ENCODE data around the gene TRIM32.
"Not testable (repeated sequence)": the region's sequence is repeated elsewhere in the genome, so short reads cannot be mapped to it uniquely, and the experiment has no call there.

Gene TRIM32

DNA sequence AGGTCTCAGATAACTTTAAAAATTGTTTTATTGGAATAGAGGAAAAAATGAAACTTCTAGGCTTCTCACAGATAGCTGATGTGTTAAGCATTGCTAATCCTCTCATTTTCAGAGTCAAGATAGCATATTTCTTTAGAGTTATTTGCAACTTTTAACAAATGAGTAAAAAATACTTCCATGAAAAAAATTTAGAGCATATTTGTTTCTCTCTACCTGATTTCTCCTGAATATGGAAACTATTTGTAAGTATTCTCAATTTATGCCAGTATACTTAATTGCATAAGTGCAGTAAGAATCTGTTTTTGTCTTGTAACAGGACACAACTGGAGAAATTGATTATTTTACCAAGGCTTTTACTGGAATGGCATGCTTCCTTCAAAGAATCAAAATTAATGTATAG lies 3.6 kb upstream of the TRIM32 start:
- no peak for DNase-seq

- no peak for DNase-seq
Observed at GRCh38 chr9:116685166-116685565, 1.9 kb upstream of the TRIM32 start.

DNA sequence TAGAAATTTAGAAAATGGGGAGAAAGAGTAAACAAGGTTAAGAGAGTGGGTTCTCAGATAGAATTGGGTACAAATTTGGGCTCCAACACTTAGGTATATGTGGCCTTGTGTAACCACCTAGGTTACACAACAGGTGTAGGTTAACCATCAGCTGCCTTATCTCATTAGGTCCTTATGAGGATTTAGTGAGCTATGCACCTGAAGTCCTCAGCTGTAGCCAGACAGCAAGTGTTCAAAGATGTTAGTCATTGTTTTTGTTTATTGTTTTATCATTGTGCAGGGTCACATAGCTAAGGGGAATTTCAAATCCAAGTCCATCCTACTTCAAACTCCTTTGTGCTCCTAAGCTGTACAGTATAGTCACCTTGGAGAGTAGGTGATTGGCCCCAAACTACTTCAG lies 970 bp upstream of the TRIM32 start:
- no peak for DNase-seq

DNA sequence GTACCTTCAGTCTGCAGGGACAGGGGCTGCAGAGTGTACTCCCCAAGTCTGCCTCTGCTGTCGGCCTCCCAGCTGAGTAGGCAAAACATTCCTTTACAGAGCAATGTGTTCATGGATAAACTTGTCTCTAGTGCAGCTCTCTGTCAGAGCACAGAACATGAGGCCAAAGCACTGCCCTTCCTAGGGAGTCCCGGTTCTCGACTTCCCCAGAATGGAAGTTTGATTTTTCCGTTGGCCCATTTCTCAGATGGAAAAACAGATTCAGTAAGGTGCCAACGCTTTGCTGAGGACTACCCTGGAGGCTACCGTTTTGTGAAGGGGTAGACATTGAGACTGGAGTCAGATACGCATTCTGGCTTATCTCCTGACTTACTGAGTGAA lies 422 bp upstream of the TRIM32 start:
- no peak for DNase-seq

DNA sequence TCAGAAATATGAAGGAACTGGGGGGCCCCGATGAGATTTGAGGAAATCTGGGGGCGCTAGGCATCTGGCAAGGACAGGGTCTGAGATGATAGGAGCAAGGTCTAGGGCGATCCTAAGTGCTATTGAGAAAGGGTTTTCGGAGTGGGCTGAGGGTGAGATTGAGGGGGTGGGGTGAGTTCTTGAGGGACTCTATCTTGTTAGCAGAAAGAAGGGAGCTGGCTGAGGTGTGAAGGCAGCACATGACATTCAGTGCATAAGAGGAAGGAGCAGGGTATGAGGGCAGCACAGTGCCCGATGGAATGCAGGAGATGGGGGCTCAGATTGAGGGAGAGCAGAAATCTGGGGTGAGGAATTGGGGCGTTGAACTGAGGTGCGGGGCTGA lies 640 bp downstream of the TRIM32 start:
- DNase-seq = peak; percentile 2

DNA sequence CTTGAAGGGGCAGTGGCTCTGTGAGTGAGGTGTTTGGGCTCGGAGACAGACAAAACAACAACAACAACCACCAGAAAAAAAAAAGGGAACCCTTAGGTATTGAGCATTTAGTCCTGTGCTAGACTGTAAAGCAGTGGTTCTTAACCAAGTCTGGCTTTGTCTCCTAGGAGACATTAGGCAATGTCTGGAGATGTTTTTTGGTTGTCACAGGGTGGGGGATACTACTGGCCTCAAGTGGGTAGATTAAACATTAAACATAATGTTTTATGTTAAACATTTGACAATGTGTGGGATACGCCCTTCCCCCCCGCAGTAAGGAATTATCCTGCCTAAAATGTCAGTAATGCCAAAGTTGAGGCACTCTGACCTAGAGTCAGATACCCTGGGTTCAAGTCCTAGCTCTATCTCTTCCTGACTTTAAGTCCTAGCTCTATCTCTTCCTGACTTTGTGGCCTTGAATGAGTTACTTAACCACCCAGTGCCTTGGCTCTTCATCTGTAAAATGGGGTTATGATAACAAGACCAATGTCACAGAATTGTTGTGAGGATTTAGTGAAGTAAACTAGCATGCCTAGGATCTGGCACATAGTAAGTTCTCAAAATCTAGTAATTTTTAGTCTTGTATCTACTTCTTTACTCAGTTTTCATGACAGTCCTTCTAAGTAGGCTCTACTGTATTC lies 1.8 kb downstream of the TRIM32 start:
- no peak for DNase-seq

DNA sequence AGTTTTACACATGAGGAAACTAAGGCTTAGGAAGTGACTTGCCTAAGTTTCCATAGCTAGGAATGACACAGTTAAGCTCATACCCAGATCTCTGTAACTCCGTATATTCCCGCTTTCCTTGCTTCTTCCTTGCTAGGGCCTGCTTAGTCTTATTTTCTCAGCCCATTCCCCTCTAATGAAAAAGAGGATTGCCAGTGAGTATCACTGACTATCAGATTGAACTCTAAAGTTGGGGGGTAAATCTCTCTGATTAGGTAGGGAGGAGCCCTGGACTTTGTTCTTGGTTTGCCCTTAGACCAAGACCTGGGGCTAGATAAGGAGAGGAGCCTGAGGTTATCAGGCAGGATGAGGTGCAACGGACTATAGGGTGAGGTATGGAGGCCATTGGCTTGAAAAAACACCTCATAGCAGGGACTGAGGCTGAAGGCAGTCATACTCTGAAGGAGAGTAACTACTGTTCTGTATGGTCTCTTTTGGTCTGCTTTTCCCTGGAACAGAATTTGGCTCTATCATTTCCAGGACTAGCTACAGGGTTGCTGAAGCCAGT lies 2.5 kb downstream of the TRIM32 start:
- DNase-seq = no peak

GRCh38 chr9:116690805-116691204 lies 3.7 kb downstream of the TRIM32 start:
- DNase-seq = not testable (repeated sequence)

- no peak for DNase-seq
Observed at GRCh38 chr9:116691607-116692006, 4.5 kb downstream of the TRIM32 start.

GRCh38 chr9:116692616-116693015 lies 5.5 kb downstream of the TRIM32 start:
- DNase-seq = no peak

DNA sequence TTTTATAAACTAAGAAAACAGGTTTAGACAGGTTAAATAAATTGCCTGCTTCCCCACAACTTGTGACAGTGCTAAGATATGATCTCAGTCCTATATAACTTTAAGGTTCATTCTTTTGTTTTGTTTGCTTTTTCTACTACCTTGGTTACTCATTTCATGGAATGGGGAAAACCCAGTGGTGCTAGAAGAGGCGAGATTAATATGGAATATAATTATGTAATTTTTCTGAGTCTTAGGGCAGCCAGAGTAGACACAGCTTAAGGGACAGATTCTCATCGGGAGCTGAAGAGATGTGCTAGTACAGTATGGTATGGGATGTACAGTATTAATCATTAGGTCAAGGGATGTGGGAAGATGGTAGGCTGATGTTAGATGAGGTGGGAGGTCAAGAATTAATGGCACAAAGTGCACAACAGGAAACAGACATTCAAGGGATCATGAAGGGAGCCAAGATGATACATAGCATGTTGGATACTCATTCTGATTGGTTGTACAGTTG lies 6.2 kb downstream of the TRIM32 start:
- no peak for DNase-seq

GRCh38 chr9:116694785-116695291 lies 7.7 kb downstream of the TRIM32 start:
- DNase-seq = no peak

DNA sequence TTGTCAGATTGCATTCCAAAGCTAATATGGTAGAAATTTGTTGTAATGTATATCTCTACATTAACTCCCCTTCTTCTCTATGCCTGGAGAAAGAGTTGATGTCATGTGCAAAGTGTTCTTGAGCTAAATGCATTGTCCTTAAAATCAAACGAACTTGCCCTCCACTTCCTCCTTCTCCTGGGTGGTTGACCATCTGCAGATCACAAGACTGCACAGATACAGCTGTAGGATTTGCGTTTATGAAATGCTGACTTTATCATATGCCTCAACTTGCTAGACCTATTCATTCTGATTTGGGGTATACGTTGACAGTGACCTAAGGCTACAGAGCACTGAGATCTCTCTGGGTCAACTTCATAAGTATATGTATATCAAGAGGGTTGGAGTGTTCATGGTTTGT lies 8.3 kb downstream of the TRIM32 start:
- DNase-seq = no peak

GRCh38 chr9:116697362-116697761 lies 10.3 kb downstream of the TRIM32 start:
- no peak for DNase-seq

DNA sequence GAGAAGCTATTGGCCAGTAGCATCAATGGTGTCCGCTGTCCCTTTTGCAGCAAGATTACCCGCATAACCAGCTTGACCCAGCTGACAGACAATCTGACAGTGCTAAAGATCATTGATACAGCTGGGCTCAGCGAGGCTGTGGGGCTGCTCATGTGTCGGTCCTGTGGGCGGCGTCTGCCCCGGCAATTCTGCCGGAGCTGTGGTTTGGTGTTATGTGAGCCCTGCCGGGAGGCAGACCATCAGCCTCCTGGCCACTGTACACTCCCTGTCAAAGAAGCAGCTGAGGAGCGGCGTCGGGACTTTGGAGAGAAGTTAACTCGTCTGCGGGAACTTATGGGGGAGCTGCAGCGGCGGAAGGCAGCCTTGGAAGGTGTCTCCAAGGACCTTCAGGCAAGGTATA lies 10.8 kb downstream of the TRIM32 start:
- DNase-seq = no peak

DNA sequence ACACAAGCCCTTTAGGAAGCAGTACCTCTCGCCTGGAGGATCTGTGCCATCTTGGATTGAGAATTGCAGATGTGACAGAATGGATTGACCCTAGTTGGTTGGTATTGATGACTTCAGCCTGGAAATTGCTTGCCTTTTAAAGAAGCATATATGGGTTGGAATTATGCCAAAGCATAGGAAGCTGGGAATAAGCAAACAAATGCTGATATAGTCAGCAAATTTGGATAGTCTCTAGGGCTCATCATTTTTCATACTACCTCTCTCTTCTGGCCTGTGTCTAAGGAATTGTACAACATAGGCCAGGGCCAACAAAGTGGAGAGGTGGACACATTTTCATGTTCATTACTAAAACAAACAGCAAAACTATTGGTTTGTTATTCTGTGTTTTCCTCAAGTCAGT lies 13.2 kb downstream of the TRIM32 start:
- DNase-seq = no peak

GRCh38 chr9:116700882-116701865 lies 14.1 kb downstream of the TRIM32 start:
- no peak for DNase-seq

- no peak for DNase-seq
Observed at GRCh38 chr9:116701940-116702642, 15.0 kb downstream of the TRIM32 start.

DNA sequence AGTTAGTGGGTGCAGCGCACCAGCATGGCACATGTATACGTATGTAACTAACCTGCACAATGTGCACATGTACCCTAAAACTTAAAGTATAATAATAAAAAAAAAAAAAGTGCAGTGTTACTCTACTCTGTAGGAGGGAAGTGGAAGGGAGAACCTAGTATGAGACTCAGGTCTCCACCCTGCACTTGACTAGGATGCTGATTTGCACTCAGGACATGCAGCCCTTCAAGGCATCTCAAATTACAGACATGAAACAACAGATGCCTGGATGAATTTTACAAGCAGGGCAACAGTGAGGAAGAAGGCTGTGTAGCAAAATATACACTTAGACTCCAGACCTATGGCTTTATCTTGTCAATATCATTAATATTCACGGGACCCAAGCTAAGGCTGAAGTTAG lies 16.5 kb downstream of the TRIM32 start:
- no peak for DNase-seq

- no peak for DNase-seq
Observed at GRCh38 chr9:116704470-116704869, 17.4 kb downstream of the TRIM32 start.

GRCh38 chr9:116705531-116705930 lies 18.4 kb downstream of the TRIM32 start:
- no peak for DNase-seq

DNA sequence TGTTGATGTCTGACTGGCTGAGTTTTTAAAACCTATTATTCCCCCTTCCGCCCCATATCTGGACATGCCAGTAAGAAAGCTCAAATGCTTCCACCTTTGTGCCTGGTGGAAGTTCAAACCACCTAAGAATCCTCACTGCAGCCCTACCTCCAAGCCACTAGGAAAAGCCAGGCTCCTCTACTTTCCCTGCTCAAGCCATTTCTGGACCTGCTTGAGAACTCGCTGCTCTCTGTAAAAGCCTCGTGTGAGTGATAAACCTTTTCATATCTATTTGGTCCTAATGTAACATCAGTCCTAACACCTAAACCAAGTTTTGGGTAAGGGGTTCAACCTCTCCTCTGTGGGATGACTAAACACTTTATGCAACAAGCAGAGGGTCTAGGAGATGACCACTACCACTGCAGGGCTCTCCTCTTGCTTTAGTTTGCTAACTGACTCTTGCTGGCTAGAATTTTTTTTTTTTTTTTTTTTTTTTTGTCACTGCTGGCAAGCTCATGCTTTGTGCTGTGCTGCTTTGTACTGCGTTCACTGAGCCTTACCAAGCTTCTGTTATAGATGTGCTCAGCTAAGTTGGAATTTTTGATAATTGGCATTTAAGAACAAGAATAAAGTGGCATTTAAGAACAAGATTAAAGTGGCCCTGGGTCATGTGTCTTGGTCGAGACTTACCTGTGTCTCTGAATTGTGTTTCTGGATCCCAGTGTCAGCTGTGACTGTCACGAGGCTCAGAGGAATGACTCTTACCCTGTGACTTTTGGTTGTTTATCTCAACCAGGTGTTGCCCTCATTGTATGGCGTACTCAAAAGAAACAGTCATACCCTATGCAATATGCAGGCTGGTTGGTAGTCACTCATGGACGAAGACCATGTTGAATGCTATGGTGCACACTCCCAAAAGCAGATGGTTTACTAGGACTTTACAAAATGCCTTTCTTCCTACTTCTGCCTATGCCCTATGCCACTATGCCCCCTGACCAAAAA lies 19.5 kb downstream of the TRIM32 start:
- no peak for DNase-seq
